ENCODE data around the gene GABRG3.
A peak's percentile ranks its signal among the peaks of the same experiment; 100 is the strongest.

GABRG3 gene

GRCh38 chr15:27587810-27588209 is 616.8 kb downstream of the GABRG3 start:
- peak overlapping the region; percentile 24; the same call in 1 of the 2 replicates for H3K4me3 ChIP-seq (ENCODE audit: low read depth, low read length)
- H3K9me3 ChIP-seq (ENCODE audit: control insufficient read depth, insufficient read depth, low read length): no peaks in the 10 kb centered on the region
- peaks cover 5% of the 10 kb centered on the region; the same call in 1 of the 2 replicates for H3K4me1 ChIP-seq (ENCODE audit: control insufficient read depth, insufficient read depth, low read length)

GRCh38 chr15:27589260-27589659 is 618.3 kb downstream of the GABRG3 start:
- no peaks in the 10 kb centered on the region for H3K27me3 ChIP-seq (ENCODE audit: control insufficient read depth, insufficient read depth, low read length)
- no peaks in the 10 kb centered on the region for H3K9me3 ChIP-seq (ENCODE audit: control insufficient read depth, insufficient read depth, low read length)
- peaks cover 5% of the 10 kb centered on the region; the same call in 1 of the 2 replicates for H3K4me1 ChIP-seq (ENCODE audit: control insufficient read depth, insufficient read depth, low read length)
- H3K36me3 ChIP-seq (ENCODE audit: control insufficient read depth, insufficient read depth, low read length): no peaks in the 10 kb centered on the region
- H3K27ac ChIP-seq (ENCODE audit: low read depth, low read length): no peak overlapping the region
- H3K9ac ChIP-seq (ENCODE audit: low read depth, low read length): no peak overlapping the region
- H3K4me3 ChIP-seq (ENCODE audit: low read depth, low read length): no peak overlapping the region

More at GRCh38 chr15:27587810-27588209, 616.8 kb downstream of the GABRG3 start:
- no peak overlapping the region for H3K27ac ChIP-seq (ENCODE audit: low read depth, low read length)
- no peaks in the 10 kb centered on the region for H3K36me3 ChIP-seq (ENCODE audit: control insufficient read depth, insufficient read depth, low read length)
- no peak overlapping the region for H3K9ac ChIP-seq (ENCODE audit: low read depth, low read length)
- no peaks in the 10 kb centered on the region for H3K27me3 ChIP-seq (ENCODE audit: control insufficient read depth, insufficient read depth, low read length)

- Histone ChIP-seq H3K9me3 (ENCODE audit: control insufficient read depth, insufficient read depth, low read length) (no peaks in the 10 kb centered on the region), H3K4me1 (ENCODE audit: control insufficient read depth, insufficient read depth, low read length) (peaks cover 5% of the 10 kb centered on the region; the same call in 1 of the 2 replicates), H3K27ac (ENCODE audit: low read depth, low read length) (no peak overlapping the region), H3K9ac (ENCODE audit: low read depth, low read length) (no peak overlapping the region), H3K4me3 (ENCODE audit: low read depth, low read length) (no peak overlapping the region), H3K27me3 (ENCODE audit: control insufficient read depth, insufficient read depth, low read length) (no peaks in the 10 kb centered on the region), H3K36me3 (ENCODE audit: control insufficient read depth, insufficient read depth, low read length) (no peaks in the 10 kb centered on the region)
Measured at GRCh38 chr15:27589782-27590181, 618.8 kb downstream of the GABRG3 start.

Measured in HUES48 (cell line).